Measurements from ENCODE around the gene EXT2.

- TF ChIP-seq EZH2 (IDR thresholded peaks at IDR 0.05; ENCODE audit: insufficient read depth, poor library complexity, severe bottlenecking) (no peak), EZH2phosphoT487 (IDR thresholded peaks at IDR 0.05; ENCODE audit: insufficient read depth, low read depth) (no peak)
These were observed 149.3 kb downstream of the EXT2 start for GRCh38 chr11:44244639-44245310.
